NCI-H2227 treated with DMSO at 0.1 percent for 48 hours (cell line): Measurements from ENCODE around the gene CACNA1C.

Experiments used
- DNase-seq: peaks from one replicate; lab custom pipeline; 2025; lab: John Stamatoyannopoulos, UW

Gene CACNA1C

DNA sequence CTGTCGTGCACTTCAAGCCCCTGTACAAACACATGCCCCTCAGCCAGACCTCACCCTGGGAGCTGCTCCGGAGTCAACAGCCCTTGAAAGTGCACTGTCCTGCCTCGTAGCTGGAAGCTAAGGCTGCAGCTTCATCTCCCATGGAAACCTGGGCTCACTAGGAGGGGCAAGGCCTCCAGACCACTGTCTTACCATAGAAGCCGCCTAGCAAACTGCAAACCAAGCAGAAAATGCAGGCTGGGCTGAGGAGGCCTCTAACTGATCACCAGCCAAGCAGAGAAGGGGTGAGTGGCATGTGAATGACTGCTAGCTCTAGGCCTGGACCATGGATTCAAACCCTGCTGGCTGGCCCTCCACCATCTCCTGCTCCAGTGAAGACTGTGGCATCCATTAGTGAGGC lies 340.2 kb downstream of the CACNA1C start:
- DNase-seq: no peak

DNA sequence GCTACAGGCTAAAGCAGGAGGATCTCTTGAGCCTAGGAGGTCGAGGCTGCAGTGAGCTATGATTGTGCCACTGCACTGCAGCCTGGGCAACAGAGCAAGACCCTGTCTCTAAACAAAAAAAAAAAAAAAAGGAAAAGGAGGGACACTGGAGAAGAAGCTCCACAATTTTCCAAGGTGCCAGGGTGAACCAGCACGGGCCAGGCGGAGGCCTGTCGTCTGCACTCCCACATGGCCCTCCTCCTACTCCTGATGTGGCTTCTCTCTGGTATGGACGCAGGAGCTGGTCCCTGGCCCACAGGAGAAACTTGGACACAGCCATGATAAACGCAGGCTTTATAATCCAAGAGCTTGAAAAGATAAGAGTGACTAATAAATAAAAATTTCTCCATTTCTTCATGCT lies 341.2 kb downstream of the CACNA1C start:
- DNase-seq: no peak

- DNase-seq: no peak
These were observed 342.7 kb downstream of the CACNA1C start for GRCh38 chr12:2395354-2395977.

- DNase-seq: no peak
These were observed 343.7 kb downstream of the CACNA1C start for GRCh38 chr12:2396448-2396871.

GRCh38 chr12:2397356-2398045 lies 344.7 kb downstream of the CACNA1C start:
- no peak for DNase-seq

- DNase-seq: no peak
These were observed 348.3 kb downstream of the CACNA1C start for GRCh38 chr12:2401040-2401439.

DNA sequence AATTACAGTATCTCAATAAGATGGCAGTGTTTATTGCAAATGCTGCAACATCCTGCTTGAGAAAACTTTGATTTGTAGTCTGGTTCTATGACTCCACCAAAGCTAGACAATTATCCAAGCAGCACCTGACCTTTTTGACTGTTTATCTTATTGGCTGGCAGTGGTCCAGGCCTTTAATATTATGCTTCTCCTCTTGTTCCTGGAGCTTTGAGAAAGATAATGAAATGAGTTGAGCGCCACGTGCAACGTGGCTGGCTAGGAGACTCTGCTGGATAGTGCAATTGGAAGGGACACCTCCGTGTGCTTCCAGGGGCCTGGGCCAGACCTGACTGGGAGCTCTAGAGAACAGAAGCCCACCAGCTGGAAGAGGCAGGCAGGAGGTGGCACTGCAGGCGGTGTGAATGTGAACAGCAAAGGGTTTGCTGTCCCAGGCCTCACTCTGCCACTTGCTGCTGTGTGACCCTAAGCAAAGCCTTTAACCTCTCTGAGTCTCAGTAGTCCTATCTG lies 349.3 kb downstream of the CACNA1C start:
- peak; percentile 42 for DNase-seq

DNA sequence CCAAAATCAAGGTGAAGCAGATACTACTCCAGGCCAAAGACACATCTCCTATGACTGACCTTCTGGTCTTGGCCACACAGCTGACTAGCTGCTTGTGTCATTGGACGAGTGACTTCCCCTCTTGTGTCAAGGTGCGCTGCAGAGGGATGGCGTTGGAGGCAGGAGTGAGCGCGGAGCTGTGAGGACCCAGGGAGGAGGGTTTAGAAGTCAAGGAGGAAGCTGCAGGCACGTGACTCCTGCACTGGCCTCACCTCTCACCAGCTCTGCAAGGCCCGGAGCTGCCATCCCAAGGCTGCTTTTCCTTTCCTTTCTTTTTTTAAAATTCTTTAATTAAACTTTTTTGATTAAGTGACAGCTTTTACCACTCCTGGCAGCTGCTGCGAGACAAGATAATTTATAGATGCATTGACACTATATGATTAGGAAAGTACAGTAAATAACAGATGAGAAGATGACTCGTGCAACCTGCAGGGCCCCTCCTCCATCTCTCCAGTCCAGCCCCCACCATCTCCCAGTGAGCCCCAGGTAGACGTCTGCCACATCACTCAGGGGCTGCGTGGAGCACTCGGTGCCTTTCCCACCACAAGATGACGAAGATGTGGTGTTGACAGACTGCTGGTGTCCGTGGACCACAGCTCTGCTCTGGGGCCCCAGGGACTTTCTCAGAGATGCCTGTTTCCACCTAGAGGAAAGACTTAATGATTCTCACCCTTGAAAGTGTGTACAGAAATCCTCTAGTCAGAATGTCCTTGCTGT lies 350.6 kb downstream of the CACNA1C start:
- DNase-seq: no peak

- no peak for DNase-seq
These were observed 352.3 kb downstream of the CACNA1C start for GRCh38 chr12:2405039-2405438.

- DNase-seq: no peak
These were observed 354.1 kb downstream of the CACNA1C start for GRCh38 chr12:2406903-2407302.

GRCh38 chr12:2408262-2408661 lies 355.5 kb downstream of the CACNA1C start:
- no peak for DNase-seq

- DNase-seq: no peak
These were observed 357.0 kb downstream of the CACNA1C start for GRCh38 chr12:2409656-2410265.

GRCh38 chr12:2410496-2410895 lies 357.7 kb downstream of the CACNA1C start:
- no peak for DNase-seq

DNA sequence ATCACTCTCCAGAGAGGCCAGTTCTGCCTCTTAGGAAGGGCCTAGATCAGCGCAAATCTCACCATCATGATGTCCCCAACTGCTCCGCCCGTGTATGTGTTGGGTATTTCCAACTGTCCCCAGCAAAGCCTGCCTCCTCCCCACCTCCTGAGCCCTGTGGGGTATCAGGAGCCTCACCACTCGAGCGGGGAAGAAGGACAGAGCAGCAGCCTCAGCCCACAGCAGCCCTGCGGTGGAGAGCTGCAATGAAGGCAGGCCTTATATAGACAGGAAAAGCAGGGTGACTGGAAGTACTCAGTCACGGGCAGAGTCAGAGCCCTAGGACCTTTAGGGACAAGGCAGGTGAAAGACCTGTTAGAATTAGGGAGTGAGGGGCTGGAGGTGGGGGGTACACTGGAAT lies 358.2 kb downstream of the CACNA1C start:
- DNase-seq: no peak

DNA sequence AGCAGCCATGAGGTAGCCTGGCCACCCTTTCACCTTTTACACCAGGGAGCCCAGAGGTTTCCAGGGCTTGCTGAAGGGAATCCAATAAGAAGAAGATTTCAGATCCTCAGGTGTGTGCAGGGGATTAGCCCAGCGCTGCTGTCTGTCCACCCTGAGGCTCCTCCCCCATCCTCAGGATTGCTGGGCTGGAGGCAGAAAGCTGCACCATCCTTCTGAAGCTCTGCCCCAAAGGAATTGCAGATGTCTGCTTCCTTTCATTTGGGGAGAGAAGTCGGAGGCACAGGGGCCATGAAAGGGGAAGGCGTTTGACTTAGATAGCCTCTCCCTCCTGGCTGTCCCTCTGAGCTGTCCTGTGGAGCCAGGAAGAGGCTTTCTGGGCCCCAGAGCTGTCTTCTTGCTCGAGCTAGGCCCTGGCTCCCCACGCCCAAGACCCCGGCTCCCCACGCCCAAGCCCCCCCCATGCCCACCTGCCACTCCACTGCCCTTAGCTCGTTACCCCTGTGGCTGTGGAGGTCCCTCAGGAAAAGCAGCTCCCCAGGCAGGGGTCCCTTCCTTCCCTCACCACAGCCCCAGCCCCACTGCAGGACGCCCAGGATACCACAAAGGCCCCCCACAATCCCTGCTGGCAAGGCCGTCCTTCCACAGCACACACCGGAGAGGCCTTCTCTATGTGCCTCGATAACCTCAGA lies 359.0 kb downstream of the CACNA1C start:
- DNase-seq: no peak

DNA sequence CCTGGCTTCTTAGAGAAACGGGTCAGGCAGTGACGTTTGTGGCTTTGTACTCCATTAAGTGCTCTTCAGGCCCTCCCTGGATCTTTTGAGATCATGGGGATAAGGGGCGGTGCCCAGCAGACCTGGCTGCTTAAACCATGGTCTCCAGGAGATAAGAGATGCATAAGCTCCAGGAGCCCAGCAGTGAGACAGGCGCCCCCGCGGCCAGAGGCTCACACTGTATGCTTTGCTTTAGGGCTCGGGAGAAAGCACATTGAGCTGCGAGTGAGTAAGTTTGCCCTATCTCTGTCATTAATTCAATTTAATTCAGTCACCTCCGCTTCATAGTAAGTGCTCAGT lies 359.5 kb downstream of the CACNA1C start:
- no peak for DNase-seq

DNA sequence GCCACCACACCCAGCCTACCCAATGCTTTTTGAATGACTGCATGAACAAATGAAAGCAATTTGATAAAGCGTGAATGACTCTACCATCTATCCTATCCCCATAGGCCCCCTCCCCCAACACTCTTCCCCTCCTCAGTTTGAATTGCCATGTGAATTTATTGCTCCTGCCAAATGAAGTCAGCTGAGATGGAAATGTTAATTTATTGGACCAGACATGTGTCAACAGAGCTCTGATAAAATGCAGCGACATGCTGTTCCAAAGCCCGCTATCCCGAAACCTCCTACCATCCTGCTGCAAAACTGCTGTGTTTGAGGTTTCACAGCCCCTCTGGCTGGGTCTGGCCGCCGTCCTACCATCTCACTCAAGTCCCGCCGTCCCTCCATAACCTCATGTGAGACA lies 360.5 kb downstream of the CACNA1C start:
- DNase-seq: no peak

- no peak for DNase-seq
These were observed 361.4 kb downstream of the CACNA1C start for GRCh38 chr12:2413999-2414792.

- DNase-seq: no peak
These were observed 362.2 kb downstream of the CACNA1C start for GRCh38 chr12:2414810-2415567.

DNA sequence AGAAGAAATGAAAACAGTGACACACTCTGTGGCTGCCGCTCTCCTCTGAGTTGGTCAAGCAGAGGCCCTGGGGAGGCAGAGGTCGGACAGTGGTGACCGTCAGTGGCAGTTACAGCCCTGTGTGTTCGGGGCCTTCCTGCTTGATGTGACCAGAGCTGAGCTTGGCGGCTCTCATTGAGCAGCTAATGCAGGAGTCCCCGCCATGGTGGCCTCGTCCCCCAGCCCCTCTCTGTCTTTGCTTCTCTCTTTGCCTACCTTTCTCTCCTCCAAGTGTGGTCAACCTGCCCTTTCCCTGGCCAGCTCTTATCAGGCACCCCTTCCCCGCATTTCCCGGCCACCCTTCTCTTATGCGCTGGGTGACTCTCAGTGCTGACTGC lies 362.8 kb downstream of the CACNA1C start:
- no peak for DNase-seq

- DNase-seq: no peak
These were observed 363.4 kb downstream of the CACNA1C start for GRCh38 chr12:2416158-2416557.
